AG10803 (cell line): ENCODE measurements around the gene KIDINS220.
A peak's percentile ranks its signal among the peaks of the same experiment; 100 is the strongest.
"Not testable (repeated sequence)": the region's sequence is repeated elsewhere in the genome, so short reads cannot be mapped to it uniquely, and the experiment has no call there.

Experiments used
- DNase-seq: peaks from one replicate; pipeline ENCODE4 v3.0.0; 2010; ENCODE audit warnings: low read depth
- H3K4me3 ChIP-seq: 2 replicates; pipeline ENCODE4 v1.5.1; 2011; ENCODE audit warnings: mild to moderate bottlenecking, low read length, control low read depth
- TF ChIP-seq, protein P1 (sequence below): conservative IDR thresholded peaks from 2 replicates; pipeline ENCODE4 v1.5.1; 2011; ENCODE audit warnings: mild to moderate bottlenecking, low read length, control low read depth, inconsistent platforms

Gene KIDINS220

DNA sequence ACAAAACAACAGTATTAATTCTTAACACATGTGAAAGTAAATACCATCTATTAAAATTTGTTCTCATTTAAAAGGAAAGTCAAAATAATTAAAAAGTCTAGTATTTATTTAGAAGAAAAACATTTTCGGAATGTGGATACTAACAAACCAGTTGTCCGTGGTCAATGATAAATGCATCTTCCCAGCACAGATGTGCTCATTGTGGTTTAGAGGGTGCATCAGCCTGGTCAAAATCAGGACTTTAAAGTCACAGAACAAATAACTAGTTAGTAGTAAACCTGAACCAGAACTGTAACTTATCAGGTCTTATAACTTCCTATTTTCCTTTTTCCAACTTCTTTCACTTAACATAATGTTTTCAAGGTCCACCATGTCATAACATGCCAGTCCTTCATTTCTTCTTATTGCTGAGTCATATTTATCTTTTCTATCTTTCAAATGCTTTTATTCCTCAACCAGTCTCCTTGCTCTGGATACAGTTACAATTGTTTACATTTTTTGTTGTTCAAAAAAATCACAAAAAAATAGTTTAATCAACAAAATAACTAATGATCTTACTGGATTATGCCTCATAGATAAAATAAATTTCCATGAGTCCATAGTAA lies 99.7 kb downstream of the KIDINS220 start:
- peak; percentile 78 for DNase-seq
- no peak overlapping the region for H3K4me3 ChIP-seq
- TF ChIP-seq, protein P1, sequence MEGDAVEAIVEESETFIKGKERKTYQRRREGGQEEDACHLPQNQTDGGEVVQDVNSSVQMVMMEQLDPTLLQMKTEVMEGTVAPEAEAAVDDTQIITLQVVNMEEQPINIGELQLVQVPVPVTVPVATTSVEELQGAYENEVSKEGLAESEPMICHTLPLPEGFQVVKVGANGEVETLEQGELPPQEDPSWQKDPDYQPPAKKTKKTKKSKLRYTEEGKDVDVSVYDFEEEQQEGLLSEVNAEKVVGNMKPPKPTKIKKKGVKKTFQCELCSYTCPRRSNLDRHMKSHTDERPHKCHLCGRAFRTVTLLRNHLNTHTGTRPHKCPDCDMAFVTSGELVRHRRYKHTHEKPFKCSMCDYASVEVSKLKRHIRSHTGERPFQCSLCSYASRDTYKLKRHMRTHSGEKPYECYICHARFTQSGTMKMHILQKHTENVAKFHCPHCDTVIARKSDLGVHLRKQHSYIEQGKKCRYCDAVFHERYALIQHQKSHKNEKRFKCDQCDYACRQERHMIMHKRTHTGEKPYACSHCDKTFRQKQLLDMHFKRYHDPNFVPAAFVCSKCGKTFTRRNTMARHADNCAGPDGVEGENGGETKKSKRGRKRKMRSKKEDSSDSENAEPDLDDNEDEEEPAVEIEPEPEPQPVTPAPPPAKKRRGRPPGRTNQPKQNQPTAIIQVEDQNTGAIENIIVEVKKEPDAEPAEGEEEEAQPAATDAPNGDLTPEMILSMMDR, result no peak

DNA sequence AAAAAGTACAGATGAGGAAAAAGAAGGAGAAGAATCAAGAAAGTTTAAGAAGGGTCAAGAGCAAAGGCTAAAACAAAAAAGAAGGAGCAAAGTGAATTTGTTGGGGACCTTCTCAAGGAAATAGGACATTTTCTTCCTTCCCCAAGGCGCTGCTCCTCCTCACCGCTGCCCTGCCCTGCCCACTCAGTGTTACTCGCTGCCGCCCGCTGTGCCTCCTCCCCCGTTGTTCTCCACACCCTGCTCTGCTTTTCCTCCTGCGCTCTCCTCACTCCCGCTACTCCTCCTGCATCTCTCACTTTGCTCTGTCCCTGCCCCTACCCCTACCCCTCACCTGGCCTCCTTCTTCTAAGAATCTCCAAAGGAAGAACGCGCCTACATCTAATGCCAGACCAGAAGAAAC lies 104.8 kb downstream of the KIDINS220 start:
- DNase-seq, result no peak
- H3K4me3 ChIP-seq, result no peak overlapping the region
- TF ChIP-seq, protein P1, result no peak

DNA sequence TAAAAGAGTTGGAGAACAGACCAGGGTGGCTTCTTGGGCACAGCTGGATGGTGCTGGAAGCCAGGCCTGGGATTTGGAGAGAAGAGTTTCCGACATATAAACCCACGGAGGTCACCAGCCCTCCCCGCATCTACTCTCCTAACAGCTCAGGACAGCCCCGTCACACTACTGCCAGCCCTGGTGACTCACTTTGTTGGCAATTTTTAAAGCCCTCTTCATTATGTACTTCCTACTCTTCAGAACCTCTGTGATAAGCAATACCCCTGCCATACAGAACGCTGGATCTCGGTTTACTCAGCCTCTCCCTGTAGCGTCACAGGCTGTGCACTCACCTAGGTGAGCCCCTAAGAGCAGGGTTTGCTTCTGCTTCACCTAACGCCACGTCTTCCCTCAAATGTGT lies 107.5 kb downstream of the KIDINS220 start:
- TF ChIP-seq, protein P1, result no peak
- H3K4me3 ChIP-seq, result no peak overlapping the region
- DNase-seq, result no peak

DNA sequence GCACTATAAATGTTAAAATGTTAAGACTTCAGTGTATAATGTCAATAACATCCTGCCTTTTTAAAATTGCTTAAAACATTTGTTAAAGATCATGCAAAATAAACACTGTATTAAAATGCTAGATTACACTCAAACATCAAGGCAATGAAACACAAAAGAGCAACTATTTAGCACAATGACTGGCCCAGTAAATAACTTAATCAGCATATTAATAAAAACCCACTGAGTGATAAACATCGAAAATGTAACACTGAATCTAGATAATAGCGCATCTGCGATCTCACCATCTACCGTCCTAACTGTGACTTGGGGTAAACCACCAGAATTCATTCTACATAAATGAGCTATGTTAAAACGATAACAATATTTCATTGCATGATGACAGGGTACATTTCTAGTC lies 108.3 kb downstream of the KIDINS220 start:
- H3K4me3 ChIP-seq, DNase-seq: not testable (repeated sequence)

DNA sequence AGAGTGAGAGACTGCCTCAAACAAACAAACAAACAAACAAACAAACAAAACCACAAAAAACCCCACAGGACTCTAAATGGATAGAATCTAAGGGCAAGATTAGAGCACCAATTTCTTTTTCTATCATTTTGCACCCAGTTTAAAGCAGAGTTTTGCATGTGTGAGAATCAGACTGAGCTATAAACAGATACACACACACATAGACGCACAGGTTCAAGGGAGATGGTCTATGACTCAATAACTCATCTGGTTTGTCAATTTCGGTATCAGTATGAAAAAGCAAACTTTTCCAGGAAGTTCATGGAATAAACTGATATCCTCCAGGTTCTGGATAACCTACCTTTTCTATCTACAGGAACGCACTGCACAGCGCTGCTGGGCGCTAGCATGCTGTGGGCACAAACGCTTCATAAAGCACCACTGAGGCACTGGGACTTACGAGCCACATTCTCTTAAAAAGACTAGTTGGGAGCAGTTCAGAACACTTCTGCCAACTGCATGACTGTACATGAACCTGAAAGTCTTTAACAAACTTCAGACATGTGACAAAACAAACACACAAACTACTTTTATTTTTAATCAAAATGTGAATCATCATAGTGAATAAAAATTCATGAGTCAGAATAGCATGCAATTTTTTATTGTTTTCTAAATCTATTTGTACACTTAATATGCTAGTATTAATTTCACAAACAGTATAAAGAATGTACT lies 109.0 kb downstream of the KIDINS220 start:
- TF ChIP-seq, protein P1, result no peak
- no peak for DNase-seq
- no peak overlapping the region for H3K4me3 ChIP-seq

DNA sequence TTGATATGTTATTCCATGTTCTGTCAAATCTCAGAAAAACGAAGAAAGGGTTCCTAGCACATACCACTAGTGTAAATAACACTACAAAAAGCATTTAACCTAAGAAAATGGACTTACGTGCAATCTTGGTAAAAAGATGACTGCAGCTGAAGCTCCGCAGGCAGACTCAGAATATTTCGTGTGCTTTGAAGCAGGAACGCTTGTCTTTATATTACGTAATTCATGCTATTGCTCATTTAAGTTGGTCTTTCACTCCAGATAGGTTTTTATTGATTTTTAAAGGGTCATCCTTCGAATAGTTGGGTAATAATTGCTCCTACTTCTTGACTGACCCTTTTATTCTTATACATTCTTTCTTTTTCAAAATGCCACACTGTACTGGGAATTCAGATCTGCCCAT lies 111.6 kb downstream of the KIDINS220 start:
- no peak for DNase-seq
- TF ChIP-seq, protein P1, result no peak
- no peak overlapping the region for H3K4me3 ChIP-seq

DNA sequence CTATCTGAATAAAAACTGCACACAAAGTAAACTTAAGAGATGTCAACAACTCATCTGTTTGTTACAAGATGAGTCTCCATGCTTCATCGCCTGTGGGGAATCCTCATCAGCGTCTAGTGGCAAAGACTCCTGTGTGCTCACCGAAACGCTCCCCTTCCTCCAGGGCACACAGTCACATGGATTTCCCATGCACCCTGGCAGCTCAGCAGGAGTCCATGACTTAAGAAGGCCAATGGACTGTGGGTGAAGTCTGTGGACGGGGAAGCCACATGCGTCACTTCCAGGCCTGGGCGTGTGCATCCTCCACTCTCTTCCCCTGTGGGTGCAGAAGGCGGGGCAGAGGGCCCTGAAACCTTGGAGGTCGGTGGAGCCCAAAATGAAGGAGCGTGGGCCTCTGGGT lies 114.4 kb downstream of the KIDINS220 start:
- H3K4me3 ChIP-seq, result no peak overlapping the region
- TF ChIP-seq, protein P1, result no peak
- DNase-seq, result no peak
